Smooth muscle cell (in vitro differentiated cells): ENCODE measurements around the gene TBC1D4. TPM values are rescaled to one million over a fixed set of nuclear protein-coding genes. Genes with fewer than 3 reads are reported as not detected.

Experiments used
- DNase-seq: peaks from one replicate; lab custom pipeline; 2025; ENCODE audit not compliant: unreplicated experiment; lab: John Stamatoyannopoulos, UW
- H2AFZ ChIP-seq: fragments of 200-600 bp; sonication (generic); 2 replicates; pipeline ENCODE4 v1.6.0; 2016; ENCODE audit warnings: antibody characterized with exemption, low read depth, mild to moderate bottlenecking
- H3F3A ChIP-seq: fragments of 200-600 bp; sonication (generic); 2 replicates; pipeline ENCODE4 v1.6.0; 2017; ENCODE audit warnings: antibody characterized with exemption, low read depth
- H3K27ac ChIP-seq: fragments of 200-600 bp; sonication (generic); 2 replicates; pipeline ENCODE4 v1.5.1; 2016; ENCODE audit warnings: low read depth, mild to moderate bottlenecking
- H3K27me3 ChIP-seq: fragments of 200-600 bp; sonication (generic); 2 replicates; pipeline ENCODE4 v1.6.1; 2016; ENCODE audit warnings: low read depth, mild to moderate bottlenecking
- H3K36me3 ChIP-seq: fragments of 200-600 bp; sonication (generic); 2 replicates; pipeline ENCODE4 v1.5.1; 2016; ENCODE audit warnings: low read depth
- H3K4me1 ChIP-seq: fragments of 200-600 bp; sonication (generic); 2 replicates; pipeline ENCODE4 v1.5.1; 2016; ENCODE audit warnings: low read depth
- H3K4me2 ChIP-seq: fragments of 200-600 bp; sonication (generic); 2 replicates; pipeline ENCODE4 v1.6.0; 2016; ENCODE audit warnings: mild to moderate bottlenecking
- H3K4me3 ChIP-seq: fragments of 200-600 bp; sonication (generic); 2 replicates; pipeline ENCODE4 v1.5.1; 2016; ENCODE audit warnings: mild to moderate bottlenecking
- H3K79me2 ChIP-seq: fragments of 200-600 bp; sonication (generic); 2 replicates; pipeline ENCODE4 v1.6.0; 2016; ENCODE audit warnings: low read depth, mild to moderate bottlenecking
- H3K9ac ChIP-seq: fragments of 200-600 bp; sonication (generic); 2 replicates; pipeline ENCODE4 v1.6.0; 2016; ENCODE audit warnings: low read depth
- H3K9me3 ChIP-seq: fragments of 200-600 bp; sonication (generic); replicated peaks from 2 replicates; pipeline ENCODE4 v1.5.1; 2016; ENCODE audit warnings: low read depth
- H4K20me1 ChIP-seq: fragments of 200-600 bp; sonication (generic); 2 replicates; pipeline ENCODE4 v1.6.0; 2016; ENCODE audit warnings: low read depth
- WGBS: methylation state at CpG from one replicate; pipeline ENCODE4 v1.1.7; 2016; ENCODE audit warnings: low lambda C conversion rate; 5-methylcytosine and 5-hydroxymethylcytosine counted together
- polyA plus RNA-seq: library from polyadenylated mRNA; unstranded; fragments of >200 nt; fragmentation: Nextera tagmentation; extraction: Ambion mirVana; gene quantifications from 2 replicates; pipeline ENCODE4 v1.2.1, GENCODE V29; 2016
- total RNA-seq: library from RNA; depleted of rRNA; stranded (reverse); fragments of >200 nt; gene quantifications from 2 replicates; pipeline ENCODE4 v1.2.3, GENCODE V29; 2014
- TF ChIP-seq, protein P1 (sequence below): fragments of 200-600 bp; sonication (generic); IDR thresholded peaks from 2 replicates; pipeline ENCODE4 v1.5.1; 2017; ENCODE audit warnings: borderline replicate concordance, mild to moderate bottlenecking, antibody characterized with exemption; ENCODE audit not compliant: insufficient read depth, poor library complexity, severe bottlenecking

The TBC1D4 gene
- total and polyA plus RNA-seq, 2 experiments from 2014 or later = 7.7 to 21.9 TPM

DNA sequence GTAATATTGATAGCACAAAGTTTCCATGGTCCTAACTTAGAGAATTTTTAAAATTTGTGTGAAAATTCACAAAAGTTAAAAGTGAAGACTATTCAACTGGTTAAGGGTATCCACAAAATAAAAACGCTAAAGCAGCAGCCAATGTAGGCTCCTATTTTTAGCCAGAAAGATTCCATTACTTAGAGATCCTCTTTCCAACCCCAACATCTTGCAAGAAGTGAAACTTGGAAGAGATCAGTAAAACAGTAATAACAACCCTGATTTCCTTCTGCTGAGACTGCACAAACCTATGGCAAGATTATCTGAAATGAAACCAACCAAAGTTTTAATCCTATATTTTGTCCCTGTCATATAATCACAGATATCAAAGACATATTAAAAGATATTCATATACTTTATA, 8.5 kb downstream of the TBC1D4 start:
- H3K4me2 ChIP-seq = no peak overlapping the region
- peaks cover 21% of the 10 kb centered on the region for H4K20me1 ChIP-seq
- DNase-seq = no peak
- H3K27ac ChIP-seq = no peak overlapping the region
- no peak overlapping the region for H2AFZ ChIP-seq
- H3K4me1 ChIP-seq = no peaks in the 10 kb centered on the region
- H3F3A ChIP-seq = no peaks in the 10 kb centered on the region
- WGBS = 82% methylated on average over 1 of the region's 1 CpG
- H3K36me3 ChIP-seq = no peaks in the 10 kb centered on the region
- H3K9me3 ChIP-seq = no peaks in the 10 kb centered on the region
- no peak overlapping the region for H3K4me3 ChIP-seq
- H3K27me3 ChIP-seq = no peaks in the 10 kb centered on the region
- H3K9ac ChIP-seq = no peak overlapping the region
- TF ChIP-seq, protein P1, sequence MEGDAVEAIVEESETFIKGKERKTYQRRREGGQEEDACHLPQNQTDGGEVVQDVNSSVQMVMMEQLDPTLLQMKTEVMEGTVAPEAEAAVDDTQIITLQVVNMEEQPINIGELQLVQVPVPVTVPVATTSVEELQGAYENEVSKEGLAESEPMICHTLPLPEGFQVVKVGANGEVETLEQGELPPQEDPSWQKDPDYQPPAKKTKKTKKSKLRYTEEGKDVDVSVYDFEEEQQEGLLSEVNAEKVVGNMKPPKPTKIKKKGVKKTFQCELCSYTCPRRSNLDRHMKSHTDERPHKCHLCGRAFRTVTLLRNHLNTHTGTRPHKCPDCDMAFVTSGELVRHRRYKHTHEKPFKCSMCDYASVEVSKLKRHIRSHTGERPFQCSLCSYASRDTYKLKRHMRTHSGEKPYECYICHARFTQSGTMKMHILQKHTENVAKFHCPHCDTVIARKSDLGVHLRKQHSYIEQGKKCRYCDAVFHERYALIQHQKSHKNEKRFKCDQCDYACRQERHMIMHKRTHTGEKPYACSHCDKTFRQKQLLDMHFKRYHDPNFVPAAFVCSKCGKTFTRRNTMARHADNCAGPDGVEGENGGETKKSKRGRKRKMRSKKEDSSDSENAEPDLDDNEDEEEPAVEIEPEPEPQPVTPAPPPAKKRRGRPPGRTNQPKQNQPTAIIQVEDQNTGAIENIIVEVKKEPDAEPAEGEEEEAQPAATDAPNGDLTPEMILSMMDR = no peak
- peaks cover 39% of the 10 kb centered on the region for H3K79me2 ChIP-seq

DNA sequence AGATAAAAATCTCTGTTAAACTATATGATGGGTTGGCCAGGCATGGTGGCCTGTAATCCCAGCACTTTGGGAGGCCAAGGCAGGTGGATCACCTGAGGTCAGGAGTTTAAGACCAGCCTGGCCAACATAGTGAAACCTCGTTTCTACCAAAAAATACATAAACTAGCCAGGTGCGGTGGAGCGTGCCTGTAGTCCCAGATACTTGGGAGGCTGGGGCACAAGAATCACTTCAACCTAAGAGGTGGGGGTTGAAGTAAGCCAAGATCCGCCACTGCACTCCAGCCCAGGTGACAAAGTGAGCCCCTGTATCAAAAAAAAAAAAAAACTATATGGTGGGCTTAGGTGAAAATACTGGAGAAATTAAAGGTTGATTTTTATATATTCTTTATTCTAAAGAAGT, 11.3 kb downstream of the TBC1D4 start:
- Histone ChIP-seq H3K9me3 (no peaks in the 10 kb centered on the region), H3K9ac (no peak overlapping the region), H3K27me3 (no peaks in the 10 kb centered on the region), H3K79me2 (peaks cover 32% of the 10 kb centered on the region), H3K36me3 (no peaks in the 10 kb centered on the region), H3K4me1 (no peaks in the 10 kb centered on the region), H3F3A (no peaks in the 10 kb centered on the region), H3K27ac (no peak overlapping the region), H3K4me2 (no peak overlapping the region), H4K20me1 (peaks cover 5% of the 10 kb centered on the region), H3K4me3 (no peak overlapping the region), H2AFZ (no peak overlapping the region)
- no peak for DNase-seq
- TF ChIP-seq, protein P1 = no peak
- 97% methylated on average over 4 of the region's 4 CpGs for WGBS

DNA sequence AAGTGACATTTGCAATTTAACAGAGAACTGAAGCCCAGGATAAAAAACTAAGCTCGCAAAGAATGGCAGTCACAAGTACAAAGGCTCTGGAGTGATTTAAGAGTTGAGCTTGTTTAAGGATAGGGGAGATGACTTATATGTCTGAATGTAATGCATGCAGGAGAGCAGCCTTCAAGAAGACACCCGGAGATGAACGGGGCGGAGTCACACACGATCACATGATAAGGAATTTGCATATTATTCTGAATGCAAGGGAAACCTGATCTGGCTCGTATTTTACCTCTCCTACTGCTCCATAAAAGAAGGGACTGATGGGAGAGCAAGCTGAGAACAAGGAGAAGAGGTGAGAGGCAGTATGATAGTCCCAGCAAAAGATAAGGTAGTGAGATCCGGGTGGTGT, 12.9 kb downstream of the TBC1D4 start:
- Histone ChIP-seq H3K4me2 (no peak overlapping the region), H3K4me3 (no peak overlapping the region), H3K27ac (no peak overlapping the region), H3K36me3 (no peaks in the 10 kb centered on the region), H3F3A (no peaks in the 10 kb centered on the region), H3K27me3 (no peaks in the 10 kb centered on the region), H3K9ac (no peak overlapping the region), H3K79me2 (peaks cover 20% of the 10 kb centered on the region), H2AFZ (no peak overlapping the region), H3K4me1 (no peaks in the 10 kb centered on the region), H4K20me1 (peaks cover 4% of the 10 kb centered on the region), H3K9me3 (no peaks in the 10 kb centered on the region)
- DNase-seq = no peak
- TF ChIP-seq, protein P1 = no peak
- 86% methylated on average over 7 of the region's 7 CpGs for WGBS

DNA sequence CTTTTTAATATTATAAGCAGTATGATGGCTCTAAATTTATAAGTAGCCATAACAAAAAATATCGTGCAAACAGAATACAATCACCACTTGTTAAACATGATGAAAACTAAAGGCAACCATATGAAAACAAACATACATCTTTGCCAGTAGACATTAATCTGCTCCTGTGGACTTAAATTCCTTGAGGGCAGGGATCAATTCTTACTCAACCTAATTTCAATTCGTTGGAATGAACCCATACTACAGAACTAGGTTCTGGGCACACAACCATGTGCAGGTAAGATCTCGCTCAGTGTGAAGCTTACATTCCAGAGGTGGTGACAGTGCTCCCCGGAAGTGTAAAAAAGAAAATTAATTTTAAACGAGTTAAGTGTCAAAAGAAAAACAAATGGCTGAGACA, 13.4 kb downstream of the TBC1D4 start:
- Histone ChIP-seq H3K36me3 (no peaks in the 10 kb centered on the region), H2AFZ (no peak overlapping the region), H3K9ac (no peak overlapping the region), H3K79me2 (peaks cover 18% of the 10 kb centered on the region), H3F3A (no peaks in the 10 kb centered on the region), H4K20me1 (peaks cover 4% of the 10 kb centered on the region), H3K27me3 (no peaks in the 10 kb centered on the region), H3K9me3 (no peaks in the 10 kb centered on the region), H3K4me2 (no peak overlapping the region), H3K4me1 (no peaks in the 10 kb centered on the region), H3K4me3 (no peak overlapping the region), H3K27ac (no peak overlapping the region)
- DNase-seq = no peak
- 89% methylated on average over 5 of the region's 5 CpGs for WGBS
- TF ChIP-seq, protein P1 = no peak
